H1 (cell line): ENCODE measurements around the gene CASZ1. TPM values are rescaled to one million over a fixed set of nuclear protein-coding genes. Genes with fewer than 3 reads are reported as not detected.

ENCODE experiments used
- CTCF ChIA-PET: fragments of 300-600 bp; sonication (Branson Sonifier 250); formaldehyde crosslinking; loops from one replicate; lab custom pipeline; 2021; ENCODE audit not compliant: partially characterized antibody; lab: Charles Lee
- POLR2A ChIA-PET: fragments of 300-600 bp; sonication (Branson Sonifier 250); formaldehyde crosslinking; loops from one replicate; lab custom pipeline; 2021; ENCODE audit warnings: inconsistent platforms; ENCODE audit not compliant: partially characterized antibody; lab: Charles Lee
- DNase-seq, 2 experiments: peaks; one replicate each; pipeline versions ENCODE4 v3.0.0 to v3.0.0-alpha.2; 2010 to 2022; ENCODE audit warnings: low spot score in 2 of 2, low read depth in 1 of 2, mixed read lengths in 1 of 2
- FAIRE-seq: peaks from 2 replicates; lab custom pipeline; 2011; peaks lifted over from hg19 to GRCh38; lab: Jason Lieb, UNC
- H2AFZ ChIP-seq: 2 replicates; pipeline ENCODE4 v1.8.1; 2012; ENCODE audit warnings: low read length, inconsistent platforms
- H2AK5ac ChIP-seq: 2 replicates; pipeline ENCODE4 v1.6.1; 2013; ENCODE audit warnings: low read depth, low read length
- H2BK120ac ChIP-seq: replicated peaks from 2 replicates; pipeline ENCODE3; 2013; ENCODE audit warnings: low read depth, low read length, inconsistent platforms
- H2BK12ac ChIP-seq: 2 replicates; pipeline ENCODE4 v1.6.1; 2013; ENCODE audit warnings: low read depth, low read length
- H2BK15ac ChIP-seq: 2 replicates; pipeline ENCODE4 v1.6.1; 2013; ENCODE audit warnings: low read length
- H2BK20ac ChIP-seq: 2 replicates; pipeline ENCODE4 v1.6.1; 2013; ENCODE audit warnings: low read length
- H2BK5ac ChIP-seq: 2 replicates; pipeline ENCODE4 v1.6.1; 2013; ENCODE audit warnings: low read depth, low read length
- H3K14ac ChIP-seq: 2 replicates; pipeline ENCODE4 v1.6.1; 2013; ENCODE audit warnings: inconsistent platforms; ENCODE audit not compliant: insufficient read length
- H3K18ac ChIP-seq: 2 replicates; pipeline ENCODE4 v1.6.1; 2013; ENCODE audit warnings: low read length; ENCODE audit errors: extremely low read depth
- H3K23ac ChIP-seq: 2 replicates; pipeline ENCODE4 v1.6.1; 2013; ENCODE audit warnings: inconsistent platforms; ENCODE audit not compliant: insufficient read length
- H3K23me2 ChIP-seq: 2 replicates; pipeline ENCODE4 v1.6.1; 2013; ENCODE audit warnings: low read depth, low read length
- H3K27ac ChIP-seq: 2 replicates; pipeline ENCODE4 v1.6.1; 2011; ENCODE audit warnings: low read depth, low read length, inconsistent platforms
- H3K27me3 ChIP-seq, 4 experiments: replicated peaks in 1 of 4; 1 replicate in 1 of 4; 2 replicates in 3 of 4; pipeline versions ENCODE4 v1.6.1 to v1.8.1; 2011 to 2013; ENCODE audit warnings: low read length in 3 of 4, mild to moderate bottlenecking in 3 of 4, inconsistent platforms in 2 of 4, mixed read lengths in 2 of 4, moderate library complexity in 1 of 4; ENCODE audit not compliant: control insufficient read depth in 3 of 4, insufficient read depth in 3 of 4; ENCODE audit errors: extremely low read depth in 1 of 4
- H3K36me3 ChIP-seq, 4 experiments: 2 replicates each; pipeline versions ENCODE4 v1.6.1 to v1.8.1; 2011 to 2013; ENCODE audit warnings: mild to moderate bottlenecking in 4 of 4, low read length in 3 of 4, moderate library complexity in 2 of 4, control low read depth in 1 of 4, inconsistent platforms in 1 of 4; ENCODE audit not compliant: insufficient read depth in 4 of 4, control insufficient read depth in 2 of 4
- H3K4ac ChIP-seq: replicated peaks from 2 replicates; pipeline ENCODE3; 2013; ENCODE audit warnings: low read length, low read depth, mixed read lengths, inconsistent platforms; ENCODE audit not compliant: insufficient read length
- H3K4me1 ChIP-seq, 4 experiments: replicated peaks in 1 of 4; 1 replicate in 1 of 4; 2 replicates in 3 of 4; pipeline versions ENCODE4 v1.6.1 to v1.8.1; 2011 to 2013; ENCODE audit warnings: low read length in 3 of 4, inconsistent platforms in 2 of 4, mixed read lengths in 1 of 4; ENCODE audit not compliant: insufficient read depth in 4 of 4, control insufficient read depth in 3 of 4
- H3K4me2 ChIP-seq, 2 experiments: 2 replicates each; pipeline versions ENCODE4 v1.6.1 to v1.8.1; 2011 to 2013; ENCODE audit warnings: low read depth in 2 of 2, low read length in 2 of 2, control low read depth in 1 of 2, inconsistent platforms in 1 of 2, mild to moderate bottlenecking in 1 of 2; ENCODE audit not compliant: insufficient read depth in 1 of 2
- H3K4me3 ChIP-seq, 4 experiments: fragments of 200-600, 300-600 bp in 1 of 4; sonication (generic), shearing (Covaris generic), sonication (Bioruptor Twin) in 1 of 4; 2 replicates each; pipeline versions ENCODE4 v1.5.1 to v1.8.1; 2011 to 2016; ENCODE audit warnings: low read length in 4 of 4, low read depth in 3 of 4, control low read depth in 2 of 4, inconsistent platforms in 2 of 4, mild to moderate bottlenecking in 2 of 4, mixed read lengths in 1 of 4, moderate library complexity in 1 of 4; ENCODE audit not compliant: insufficient read depth in 2 of 4; ENCODE audit errors: extremely low read depth in 1 of 4
- H3K56ac ChIP-seq: replicated peaks from 2 replicates; pipeline ENCODE3; 2013; ENCODE audit warnings: low read depth, mild to moderate bottlenecking, mixed read lengths, low read length, inconsistent platforms; ENCODE audit not compliant: insufficient read length
- H3K79me1 ChIP-seq: 2 replicates; pipeline ENCODE4 v1.6.1; 2013; ENCODE audit warnings: low read depth, low read length, control low read depth
- H3K79me2 ChIP-seq, 2 experiments: 2 replicates each; pipeline versions ENCODE4 v1.6.1 to v1.8.1; 2012 to 2013; ENCODE audit warnings: low read length in 2 of 2, mild to moderate bottlenecking in 2 of 2, inconsistent platforms in 1 of 2; ENCODE audit not compliant: insufficient read depth in 2 of 2, control insufficient read depth in 1 of 2
- H3K9ac ChIP-seq, 4 experiments: replicated peaks in 1 of 4; 1 replicate in 1 of 4; 2 replicates in 3 of 4; pipeline versions ENCODE4 v1.6.1 to v1.8.1; 2011 to 2013; ENCODE audit warnings: low read depth in 3 of 4, low read length in 3 of 4, control low read depth in 2 of 4, mild to moderate bottlenecking in 2 of 4, moderate library complexity in 2 of 4, inconsistent platforms in 1 of 4; ENCODE audit errors: extremely low read depth in 1 of 4
- H3K9me3 ChIP-seq, 2 experiments: 2 replicates each; pipeline versions ENCODE4 v1.6.1 to v1.8.1; 2012 to 2013; ENCODE audit warnings: mild to moderate bottlenecking in 2 of 2, moderate library complexity in 2 of 2, control low read depth in 1 of 2, inconsistent platforms in 1 of 2, low read depth in 1 of 2, low read length in 1 of 2, mixed read lengths in 1 of 2; ENCODE audit not compliant: insufficient read depth in 2 of 2
- H4K20me1 ChIP-seq, 2 experiments: replicated peaks in 1 of 2; 2 replicates each; pipeline versions ENCODE3 to v1.8.1; 2011 to 2013; ENCODE audit warnings: inconsistent platforms in 2 of 2, low read length in 2 of 2, mild to moderate bottlenecking in 1 of 2; ENCODE audit not compliant: insufficient read depth in 2 of 2, control insufficient read depth in 1 of 2
- H4K5ac ChIP-seq: 2 replicates; pipeline ENCODE4 v1.6.1; 2013; ENCODE audit warnings: low read length, low read depth, mixed read lengths, inconsistent platforms; ENCODE audit not compliant: insufficient read length
- H4K8ac ChIP-seq: 2 replicates; pipeline ENCODE4 v1.8.0; 2013; ENCODE audit warnings: mild to moderate bottlenecking, moderate library complexity, low read length, inconsistent platforms; ENCODE audit not compliant: insufficient read depth; ENCODE audit errors: extremely low read depth
- H4K91ac ChIP-seq: replicated peaks from 2 replicates; pipeline ENCODE3; 2013; ENCODE audit warnings: low read length, mixed read lengths, inconsistent platforms; ENCODE audit not compliant: insufficient read length
- CHD1 ChIP-seq: IDR thresholded peaks from 2 replicates; pipeline ENCODE4 v1.6.1; 2012; ENCODE audit warnings: low read depth, low read length, improper control_type of control experiment
- JUN ChIP-seq: IDR thresholded peaks from 2 replicates; pipeline ENCODE4 v1.6.1; 2011; ENCODE audit warnings: low read depth, mild to moderate bottlenecking, improper control_type of control experiment, low read length
- MAX ChIP-seq: IDR thresholded peaks from 2 replicates; pipeline ENCODE4 v1.6.1; 2012; ENCODE audit warnings: inconsistent platforms
- RXRA ChIP-seq: IDR thresholded peaks from 2 replicates; pipeline ENCODE4 v1.6.1; 2011; ENCODE audit warnings: low read depth, mild to moderate bottlenecking, low read length, moderate library complexity; ENCODE audit not compliant: insufficient read depth
- SIRT6 ChIP-seq: IDR thresholded peaks from one replicate; pipeline ENCODE4 v1.7.1; 2012; ENCODE audit warnings: low read length, inconsistent platforms
- WGBS, 2 experiments: shearing (Covaris generic) in 1 of 2; methylation state at CpG; one replicate each; pipeline versions ENCODE4 v1.1.6 to v1.1.7; 2013 to 2015; ENCODE audit warnings: low lambda C conversion rate in 2 of 2, mixed read lengths in 2 of 2, inconsistent platforms in 1 of 2, low coverage in 1 of 2, missing lambda C conversion rate in 1 of 2; ENCODE audit not compliant: insufficient replicate concordance in 2 of 2, insufficient coverage in 1 of 2, insufficient read length in 1 of 2; ENCODE audit errors: extremely low coverage in 1 of 2, missing lambda C conversion rate in 1 of 2; 5-methylcytosine and 5-hydroxymethylcytosine counted together
- polyA plus RNA-seq, 7 experiments: library from polyadenylated mRNA; depleted of rRNA in 3 of 7; stranded (reverse) in 5 of 7; unstranded in 2 of 7; fragments of >200 nt in 5 of 7; fragments of 200-250 nt in 2 of 7; gene quantifications; 1 replicate in 5 of 7; 2 replicates in 1 of 7; 4 replicates in 1 of 7; pipeline versions ENCODE4 v1.2.1 to v1.2.3, GENCODE V29; 2011 to 2013; ENCODE audit warnings: missing spikeins in 2 of 7, mixed read lengths in 2 of 7
- total RNA-seq: library from RNA; stranded (reverse); fragmentation: NEBNext Ultra II Directional; extraction: Animal tissue kit (Norgen Biotek cat#: 25700); gene quantifications from 2 replicates; pipeline ENCODE4 v1.2.1, GENCODE V29; 2021

CASZ1 gene
- total and polyA plus RNA-seq, 2 of the 8 experiments (the other 6 are each of a cell fraction or from before 2014, with no cell fraction given): 4.4 to 7.7 TPM

- ChIA-PET POLR2A (interaction anchor here (0.6 to 1.4 kb wide), 2 partner anchors 11 to 66 kb away, joined by 3 to 4 read pairs; no protein-coding TSS in a partner anchor), CTCF (interaction anchor here (0.7 to 0.9 kb wide), 2 partner anchors 77 to 193 kb away, joined by 3 read pairs; no protein-coding TSS in a partner anchor)
- Histone ChIP-seq H4K91ac (no peak overlapping the region), H3K9ac (no peak overlapping the region; a peak in 1 of 7 replicates), H3K4me3 (no peak overlapping the region), H3K14ac (no peak overlapping the region), H3K79me2 (no peaks in the 10 kb centered on the region), H2BK5ac (no peak overlapping the region), H2AK5ac (no peak overlapping the region), H3K18ac (no peak overlapping the region; the same call in 1 of the 2 replicates), H3K27ac (no peak overlapping the region), H3K4me2 (no peak overlapping the region), H4K8ac (peak overlapping the region; percentile 45), H2BK20ac (no peak overlapping the region), H3K23me2 (peaks cover 6% of the 10 kb centered on the region; the same call in 1 of the 2 replicates), H3K4ac (no peak overlapping the region), H3K56ac (no peak overlapping the region), H2BK12ac (no peak overlapping the region), H3K36me3 (no peaks in the 10 kb centered on the region), H2AFZ (no peak overlapping the region), H3K79me1 (no peaks in the 10 kb centered on the region), H3K27me3 (no peaks in the 10 kb centered on the region; a peak in 2 of 7 replicates), H3K4me1 (peaks cover 0 to 29% (median 18%) of the 10 kb centered on the region in 4 experiments; a peak in 6 of 7 replicates), H2BK15ac (no peak overlapping the region), H4K20me1 (peaks cover 0 to 2% of the 10 kb centered on the region in 2 experiments), H2BK120ac (no peak overlapping the region), H3K23ac (no peak overlapping the region), H3K9me3 (no peaks in the 10 kb centered on the region), H4K5ac (no peak overlapping the region)
- TF ChIP-seq MAX (no peak), JUN (no peak), RXRA (no peak), CHD1 (no peak), SIRT6 (no peak)
- 80% methylated on average over 10 of the region's 10 CpGs; no CpG with 5 or more reads in 1 of the 2 experiments for WGBS, 2 experiments
- FAIRE-seq (no peak), DNase-seq (no peak)
Measured at GRCh38 chr1:10716840-10717239, 79.6 kb downstream of the CASZ1 start.
